Neural cell (in vitro differentiated cells): Measurements from ENCODE around the gene SLC2A10.

ENCODE experiments used
- EZH2 ChIP-seq: fragments of 200-600, 300-800 bp; shearing (Covaris generic), sonication (generic); IDR thresholded peaks from 2 replicates; pipeline ENCODE4 v1.6.1; 2014; ENCODE audit warnings: antibody characterized with exemption, low read length, borderline replicate concordance, mild to moderate bottlenecking; ENCODE audit not compliant: insufficient read depth, poor library complexity, severe bottlenecking
- RAD21 ChIP-seq: fragments of 450-650 bp; conservative IDR thresholded peaks from 2 replicates; pipeline ENCODE4 v1.6.1; 2014; ENCODE audit warnings: antibody characterized with exemption, mild to moderate bottlenecking, moderate library complexity
- SMC3 ChIP-seq: fragments of 450-650 bp; conservative IDR thresholded peaks from 2 replicates; pipeline ENCODE4 v1.6.1; 2014; ENCODE audit warnings: antibody characterized with exemption, mild to moderate bottlenecking, moderate library complexity; ENCODE audit not compliant: poor library complexity
- TAF1 ChIP-seq: IDR thresholded peaks from 2 replicates; pipeline ENCODE4 v1.6.1; 2012; ENCODE audit warnings: low read depth
- TF ChIP-seq, protein P1 (sequence below): fragments of 450-650 bp; IDR thresholded peaks from 2 replicates; pipeline ENCODE4 v1.5.1; 2014; ENCODE audit warnings: antibody characterized with exemption, mild to moderate bottlenecking, moderate library complexity; ENCODE audit not compliant: poor library complexity, severe bottlenecking

DNA sequence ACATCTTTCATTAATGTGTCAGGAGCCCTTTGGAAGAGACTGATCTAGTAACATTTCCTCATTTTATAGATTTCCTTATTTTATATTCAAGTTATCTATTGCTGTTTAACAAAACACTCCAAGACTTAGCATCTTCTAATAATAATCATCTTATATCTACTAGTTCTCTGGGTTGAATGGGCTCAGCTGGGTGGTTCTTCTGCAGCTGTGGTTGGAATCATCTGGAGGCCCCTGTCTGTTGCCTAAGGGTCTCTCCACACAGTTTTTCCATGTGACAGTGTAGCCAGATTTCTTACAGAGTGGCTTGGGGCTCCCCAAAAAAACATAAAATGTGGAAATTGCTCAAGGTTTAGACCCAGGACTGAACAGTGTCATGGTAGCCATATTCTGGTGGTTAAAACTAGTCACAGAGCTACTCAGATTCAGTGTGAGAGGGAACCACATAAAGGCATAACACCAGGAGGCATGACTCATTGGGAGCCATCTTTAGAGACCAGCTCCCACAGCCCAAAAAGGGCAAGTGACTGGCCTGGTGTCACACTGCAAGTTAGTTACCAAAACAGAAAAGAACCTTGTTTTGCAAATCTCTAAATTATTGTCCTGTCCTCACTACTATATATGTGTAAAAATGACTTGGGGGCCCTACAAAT is 11.5 kb downstream of the SLC2A10 start:
- TF ChIP-seq, protein P1, sequence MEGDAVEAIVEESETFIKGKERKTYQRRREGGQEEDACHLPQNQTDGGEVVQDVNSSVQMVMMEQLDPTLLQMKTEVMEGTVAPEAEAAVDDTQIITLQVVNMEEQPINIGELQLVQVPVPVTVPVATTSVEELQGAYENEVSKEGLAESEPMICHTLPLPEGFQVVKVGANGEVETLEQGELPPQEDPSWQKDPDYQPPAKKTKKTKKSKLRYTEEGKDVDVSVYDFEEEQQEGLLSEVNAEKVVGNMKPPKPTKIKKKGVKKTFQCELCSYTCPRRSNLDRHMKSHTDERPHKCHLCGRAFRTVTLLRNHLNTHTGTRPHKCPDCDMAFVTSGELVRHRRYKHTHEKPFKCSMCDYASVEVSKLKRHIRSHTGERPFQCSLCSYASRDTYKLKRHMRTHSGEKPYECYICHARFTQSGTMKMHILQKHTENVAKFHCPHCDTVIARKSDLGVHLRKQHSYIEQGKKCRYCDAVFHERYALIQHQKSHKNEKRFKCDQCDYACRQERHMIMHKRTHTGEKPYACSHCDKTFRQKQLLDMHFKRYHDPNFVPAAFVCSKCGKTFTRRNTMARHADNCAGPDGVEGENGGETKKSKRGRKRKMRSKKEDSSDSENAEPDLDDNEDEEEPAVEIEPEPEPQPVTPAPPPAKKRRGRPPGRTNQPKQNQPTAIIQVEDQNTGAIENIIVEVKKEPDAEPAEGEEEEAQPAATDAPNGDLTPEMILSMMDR = no peak
- no peak for TF ChIP-seq TAF1
- no peak for TF ChIP-seq SMC3
- TF ChIP-seq EZH2 = no peak
- no peak for TF ChIP-seq RAD21
